ENCODE results near the gene NAT8.
"Not testable (repeated sequence)": the region's sequence is repeated elsewhere in the genome, so short reads cannot be mapped to it uniquely, and the experiment has no call there.

Gene NAT8

GRCh38 chr2:73674696-73675157 lies 32.5 kb upstream of the NAT8 start:
- H3K79me2 ChIP-seq (ENCODE audit: control insufficient read depth, insufficient read depth, low read length, unreplicated experiment); H3K27ac ChIP-seq (ENCODE audit: low read depth, low read length); H2AFZ ChIP-seq (ENCODE audit: low read length, unreplicated experiment); H3K4me1 ChIP-seq (ENCODE audit: control insufficient read depth, insufficient read depth, low read length, unreplicated experiment); H3K4me3 ChIP-seq (ENCODE audit: low read depth, low read length); H3K36me3 ChIP-seq (ENCODE audit: insufficient read depth, low read length): not testable (repeated sequence)
- H3K27me3 ChIP-seq (ENCODE audit: insufficient read depth, low read length) = peaks cover 27% of the 10 kb centered on the region

- H3K27ac ChIP-seq (ENCODE audit: low read depth, low read length); H3K4me1 ChIP-seq (ENCODE audit: control insufficient read depth, insufficient read depth, low read length, unreplicated experiment); H3K36me3 ChIP-seq (ENCODE audit: insufficient read depth, low read length); H2AFZ ChIP-seq (ENCODE audit: low read length, unreplicated experiment); H3K4me3 ChIP-seq (ENCODE audit: low read depth, low read length); H3K79me2 ChIP-seq (ENCODE audit: control insufficient read depth, insufficient read depth, low read length, unreplicated experiment): not testable (repeated sequence)
- H3K27me3 ChIP-seq (ENCODE audit: insufficient read depth, low read length) = peaks cover 31% of the 10 kb centered on the region
These were observed 27.8 kb upstream of the NAT8 start for GRCh38 chr2:73669976-73670375.

GRCh38 chr2:73667239-73667638 lies 25.0 kb upstream of the NAT8 start:
- H3K36me3 ChIP-seq (ENCODE audit: insufficient read depth, low read length); H3K79me2 ChIP-seq (ENCODE audit: control insufficient read depth, insufficient read depth, low read length, unreplicated experiment); H2AFZ ChIP-seq (ENCODE audit: low read length, unreplicated experiment); H3K27ac ChIP-seq (ENCODE audit: low read depth, low read length); H3K4me3 ChIP-seq (ENCODE audit: low read depth, low read length); H3K4me1 ChIP-seq (ENCODE audit: control insufficient read depth, insufficient read depth, low read length, unreplicated experiment): not testable (repeated sequence)
- H3K27me3 ChIP-seq (ENCODE audit: insufficient read depth, low read length) = peaks cover 43% of the 10 kb centered on the region

- H3K27me3 ChIP-seq (ENCODE audit: insufficient read depth, low read length) = peaks cover 61% of the 10 kb centered on the region
- no peak overlapping the region for H3K27ac ChIP-seq (ENCODE audit: low read depth, low read length)
- H3K79me2 ChIP-seq (ENCODE audit: control insufficient read depth, insufficient read depth, low read length, unreplicated experiment) = no peaks in the 10 kb centered on the region
- no peak overlapping the region for H2AFZ ChIP-seq (ENCODE audit: low read length, unreplicated experiment)
- no peaks in the 10 kb centered on the region for H3K36me3 ChIP-seq (ENCODE audit: insufficient read depth, low read length)
- no peak overlapping the region for H3K4me3 ChIP-seq (ENCODE audit: low read depth, low read length)
- H3K4me1 ChIP-seq (ENCODE audit: control insufficient read depth, insufficient read depth, low read length, unreplicated experiment) = no peaks in the 10 kb centered on the region
These were observed 12.0 kb upstream of the NAT8 start for GRCh38 chr2:73654175-73654574.

GRCh38 chr2:73652348-73652747 lies 10.1 kb upstream of the NAT8 start:
- no peak overlapping the region for H3K27ac ChIP-seq (ENCODE audit: low read depth, low read length)
- H3K36me3 ChIP-seq (ENCODE audit: insufficient read depth, low read length) = no peaks in the 10 kb centered on the region
- H3K79me2 ChIP-seq (ENCODE audit: control insufficient read depth, insufficient read depth, low read length, unreplicated experiment) = no peaks in the 10 kb centered on the region
- H2AFZ ChIP-seq (ENCODE audit: low read length, unreplicated experiment) = no peak overlapping the region
- no peak overlapping the region for H3K4me3 ChIP-seq (ENCODE audit: low read depth, low read length)
- H3K27me3 ChIP-seq (ENCODE audit: insufficient read depth, low read length) = peaks cover 56% of the 10 kb centered on the region
- no peaks in the 10 kb centered on the region for H3K4me1 ChIP-seq (ENCODE audit: control insufficient read depth, insufficient read depth, low read length, unreplicated experiment)

GRCh38 chr2:73651591-73652230 lies 9.5 kb upstream of the NAT8 start:
- H3K27ac ChIP-seq (ENCODE audit: low read depth, low read length) = no peak overlapping the region
- H3K4me1 ChIP-seq (ENCODE audit: control insufficient read depth, insufficient read depth, low read length, unreplicated experiment) = no peaks in the 10 kb centered on the region
- H3K4me3 ChIP-seq (ENCODE audit: low read depth, low read length) = no peak overlapping the region
- H3K79me2 ChIP-seq (ENCODE audit: control insufficient read depth, insufficient read depth, low read length, unreplicated experiment) = no peaks in the 10 kb centered on the region
- H3K36me3 ChIP-seq (ENCODE audit: insufficient read depth, low read length) = no peaks in the 10 kb centered on the region
- peaks cover 55% of the 10 kb centered on the region for H3K27me3 ChIP-seq (ENCODE audit: insufficient read depth, low read length)
- H2AFZ ChIP-seq (ENCODE audit: low read length, unreplicated experiment) = no peak overlapping the region

GRCh38 chr2:73647690-73648089 lies 5.5 kb upstream of the NAT8 start:
- not testable (repeated sequence) for H2AFZ ChIP-seq (ENCODE audit: low read length, unreplicated experiment); H3K27ac ChIP-seq (ENCODE audit: low read depth, low read length); H3K4me3 ChIP-seq (ENCODE audit: low read depth, low read length)

GRCh38 chr2:73641767-73642062 lies 507 bp downstream of the NAT8 start:
- Histone ChIP-seq H3K4me1 (ENCODE audit: control insufficient read depth, insufficient read depth, low read length, unreplicated experiment) (no peaks in the 10 kb centered on the region), H3K4me3 (ENCODE audit: low read depth, low read length) (no peak overlapping the region), H2AFZ (ENCODE audit: low read length, unreplicated experiment) (no peak overlapping the region), H3K27ac (ENCODE audit: low read depth, low read length) (no peak overlapping the region), H3K27me3 (ENCODE audit: insufficient read depth, low read length) (peaks cover 25% of the 10 kb centered on the region; the same call in 1 of the 2 replicates), H3K79me2 (ENCODE audit: control insufficient read depth, insufficient read depth, low read length, unreplicated experiment) (no peaks in the 10 kb centered on the region), H3K36me3 (ENCODE audit: insufficient read depth, low read length) (no peaks in the 10 kb centered on the region)

More at GRCh38 chr2:73647690-73648089, 5.5 kb upstream of the NAT8 start:
- not testable (repeated sequence) for H3K79me2 ChIP-seq (ENCODE audit: control insufficient read depth, insufficient read depth, low read length, unreplicated experiment); H3K36me3 ChIP-seq (ENCODE audit: insufficient read depth, low read length); H3K4me1 ChIP-seq (ENCODE audit: control insufficient read depth, insufficient read depth, low read length, unreplicated experiment)
- peaks cover 42% of the 10 kb centered on the region for H3K27me3 ChIP-seq (ENCODE audit: insufficient read depth, low read length)

- no peaks in the 10 kb centered on the region for H3K36me3 ChIP-seq (ENCODE audit: insufficient read depth, low read length)
- H3K27me3 ChIP-seq (ENCODE audit: insufficient read depth, low read length) = peaks cover 25% of the 10 kb centered on the region; the same call in 1 of the 2 replicates
- H3K27ac ChIP-seq (ENCODE audit: low read depth, low read length) = no peak overlapping the region
- no peaks in the 10 kb centered on the region for H3K79me2 ChIP-seq (ENCODE audit: control insufficient read depth, insufficient read depth, low read length, unreplicated experiment)
- H2AFZ ChIP-seq (ENCODE audit: low read length, unreplicated experiment) = no peak overlapping the region
- H3K4me3 ChIP-seq (ENCODE audit: low read depth, low read length) = no peak overlapping the region
- H3K4me1 ChIP-seq (ENCODE audit: control insufficient read depth, insufficient read depth, low read length, unreplicated experiment) = no peaks in the 10 kb centered on the region
These were observed 1.1 kb downstream of the NAT8 start for GRCh38 chr2:73640946-73641766.

GRCh38 chr2:73640511-73640911 lies 1.7 kb downstream of the NAT8 start:
- no peaks in the 10 kb centered on the region for H3K36me3 ChIP-seq (ENCODE audit: insufficient read depth, low read length)
- H3K27me3 ChIP-seq (ENCODE audit: insufficient read depth, low read length) = peaks cover 25% of the 10 kb centered on the region; the same call in 1 of the 2 replicates
- H3K4me3 ChIP-seq (ENCODE audit: low read depth, low read length) = no peak overlapping the region
- H3K27ac ChIP-seq (ENCODE audit: low read depth, low read length) = no peak overlapping the region
- H3K79me2 ChIP-seq (ENCODE audit: control insufficient read depth, insufficient read depth, low read length, unreplicated experiment) = no peaks in the 10 kb centered on the region
- no peaks in the 10 kb centered on the region for H3K4me1 ChIP-seq (ENCODE audit: control insufficient read depth, insufficient read depth, low read length, unreplicated experiment)
- no peak overlapping the region for H2AFZ ChIP-seq (ENCODE audit: low read length, unreplicated experiment)

GRCh38 chr2:73638429-73638828 lies 3.8 kb downstream of the NAT8 start:
- no peak overlapping the region for H2AFZ ChIP-seq (ENCODE audit: low read length, unreplicated experiment)
- H3K27me3 ChIP-seq (ENCODE audit: insufficient read depth, low read length) = peaks cover 17% of the 10 kb centered on the region; the same call in 1 of the 2 replicates
- no peaks in the 10 kb centered on the region for H3K4me1 ChIP-seq (ENCODE audit: control insufficient read depth, insufficient read depth, low read length, unreplicated experiment)
- H3K36me3 ChIP-seq (ENCODE audit: insufficient read depth, low read length) = no peaks in the 10 kb centered on the region
- H3K79me2 ChIP-seq (ENCODE audit: control insufficient read depth, insufficient read depth, low read length, unreplicated experiment) = no peaks in the 10 kb centered on the region
- H3K4me3 ChIP-seq (ENCODE audit: low read depth, low read length) = no peak overlapping the region
- H3K27ac ChIP-seq (ENCODE audit: low read depth, low read length) = no peak overlapping the region

Measured in ACC112 (cell line).